Neuronal stem cell (in vitro differentiated cells): ENCODE measurements around the gene CYP27A1.

Experiments used
- DNase-seq: peaks from one replicate; pipeline ENCODE4 v3.0.0-alpha.2; 2013; ENCODE audit warnings: low spot score
- H2AFZ ChIP-seq: one replicate; pipeline ENCODE4 v1.6.1; 2013; ENCODE audit warnings: mild to moderate bottlenecking, low read length, inconsistent platforms
- H2AK5ac ChIP-seq: 2 replicates; pipeline ENCODE4 v1.6.1; 2013; ENCODE audit warnings: low read depth, mild to moderate bottlenecking, inconsistent platforms, low read length, moderate library complexity, mixed read lengths
- H2BK120ac ChIP-seq: 2 replicates; pipeline ENCODE4 v1.6.1; 2013; ENCODE audit warnings: low read depth, mild to moderate bottlenecking, inconsistent platforms, low read length, moderate library complexity, mixed read lengths
- H2BK12ac ChIP-seq: one replicate; pipeline ENCODE4 v1.6.1; 2013; ENCODE audit warnings: low read length, inconsistent platforms
- H2BK15ac ChIP-seq: 2 replicates; pipeline ENCODE4 v1.6.1; 2013; ENCODE audit warnings: mild to moderate bottlenecking, low read length, inconsistent platforms, mixed read lengths
- H2BK5ac ChIP-seq: one replicate; pipeline ENCODE4 v1.6.1; 2013; ENCODE audit warnings: inconsistent platforms, mild to moderate bottlenecking, low read length, moderate library complexity
- H3K14ac ChIP-seq: one replicate; pipeline ENCODE4 v1.6.1; 2013; ENCODE audit warnings: low read length, inconsistent platforms
- H3K18ac ChIP-seq: 2 replicates; pipeline ENCODE4 v1.6.1; 2013; ENCODE audit warnings: low read length, inconsistent platforms
- H3K23ac ChIP-seq: 2 replicates; pipeline ENCODE4 v1.6.1; 2013; ENCODE audit warnings: low read depth, mild to moderate bottlenecking, mixed read lengths, low read length, inconsistent platforms; ENCODE audit not compliant: poor library complexity
- H3K27ac ChIP-seq: replicated peaks from 3 replicates; pipeline ENCODE4 v1.5.1; 2013; ENCODE audit warnings: low read length, inconsistent platforms
- H3K27me3 ChIP-seq, 3 experiments: 2 replicates each; pipeline ENCODE4 v1.6.1; 2013; ENCODE audit warnings: low read length in 3 of 3, mild to moderate bottlenecking in 2 of 3, inconsistent platforms in 1 of 3, low read depth in 1 of 3, mixed read lengths in 1 of 3, moderate library complexity in 1 of 3; ENCODE audit not compliant: control insufficient read depth in 3 of 3, insufficient read depth in 3 of 3
- H3K36me3 ChIP-seq, 2 donors: replicated peaks in 1 of 2; 2 replicates each; pipeline ENCODE4 v1.6.1; 2013; ENCODE audit warnings: low read length in 2 of 2; ENCODE audit not compliant: control insufficient read depth in 2 of 2, insufficient read depth in 2 of 2
- H3K4ac ChIP-seq: 2 replicates; pipeline ENCODE4 v1.6.1; 2013; ENCODE audit warnings: inconsistent platforms, mild to moderate bottlenecking, low read length, moderate library complexity
- H3K4me1 ChIP-seq, 2 donors: 1 replicate in 1 of 2; 2 replicates in 1 of 2; pipeline ENCODE4 v1.6.1; 2013; ENCODE audit warnings: low read length in 2 of 2, low read depth in 1 of 2; ENCODE audit not compliant: control insufficient read depth in 2 of 2, insufficient read depth in 1 of 2
- H3K4me2 ChIP-seq: one replicate; pipeline ENCODE4 v1.6.1; 2013; ENCODE audit warnings: mild to moderate bottlenecking, low read length, inconsistent platforms; ENCODE audit not compliant: insufficient read depth, poor library complexity, severe bottlenecking
- H3K4me3 ChIP-seq, 2 donors: 2 replicates each; pipeline ENCODE4 v1.5.1; 2013; ENCODE audit warnings: low read length in 2 of 2, mild to moderate bottlenecking in 2 of 2, inconsistent platforms in 1 of 2, moderate library complexity in 1 of 2
- H3K79me1 ChIP-seq: one replicate; pipeline ENCODE4 v1.6.1; 2013; ENCODE audit warnings: low read depth, mild to moderate bottlenecking, inconsistent platforms, low read length, moderate library complexity
- H3K9ac ChIP-seq: one replicate; pipeline ENCODE4 v1.6.1; 2013; ENCODE audit warnings: mild to moderate bottlenecking, low read depth, low read length, inconsistent platforms; ENCODE audit not compliant: poor library complexity
- H3K9me3 ChIP-seq, 2 donors: replicated peaks in 1 of 2; 2 replicates each; pipeline versions ENCODE3 to v1.6.1; 2013; ENCODE audit warnings: low read length in 2 of 2, mild to moderate bottlenecking in 2 of 2, inconsistent platforms in 1 of 2, low read depth in 1 of 2, mixed read lengths in 1 of 2, moderate library complexity in 1 of 2; ENCODE audit not compliant: control insufficient read depth in 2 of 2, insufficient read depth in 1 of 2
- H4K8ac ChIP-seq: one replicate; pipeline ENCODE4 v1.6.1; 2013; ENCODE audit warnings: low read depth, mild to moderate bottlenecking, inconsistent platforms, low read length, moderate library complexity
- H4K91ac ChIP-seq: one replicate; pipeline ENCODE4 v1.6.1; 2013; ENCODE audit warnings: low read length, low read depth, mild to moderate bottlenecking, inconsistent platforms; ENCODE audit not compliant: poor library complexity
- WGBS, 2 donors: extraction: QIAGEN DNeasy Blood & Tissue Kit; methylation state at CpG; one replicate each; pipeline ENCODE4 v1.1.7; 2013; ENCODE audit warnings: missing lambda C conversion rate in 2 of 2, mixed read lengths in 1 of 2; ENCODE audit not compliant: insufficient read length in 2 of 2, insufficient replicate concordance in 1 of 2; ENCODE audit errors: extremely low coverage in 2 of 2; 5-methylcytosine and 5-hydroxymethylcytosine counted together

Gene CYP27A1

DNA sequence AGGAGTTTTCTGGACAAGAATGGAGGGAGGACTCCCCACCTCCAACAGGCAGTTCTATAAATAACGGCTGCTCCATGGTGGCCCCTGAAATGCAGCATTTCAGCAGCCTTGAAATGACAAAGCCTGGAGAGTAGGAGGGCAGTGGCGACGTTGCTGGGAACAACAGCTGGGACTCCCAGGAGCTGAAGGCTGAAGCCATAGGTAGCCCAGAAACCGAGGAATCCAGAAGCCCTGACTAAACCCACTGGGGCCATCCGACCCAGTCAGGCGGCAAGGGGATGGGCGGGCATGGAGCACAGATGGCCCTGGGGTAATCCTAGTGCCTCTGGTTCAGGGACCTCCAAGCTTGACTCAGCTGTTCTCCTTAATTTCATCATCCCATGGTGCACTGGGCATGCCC lies 40.7 kb downstream of the CYP27A1 start:
- Histone ChIP-seq H3K14ac (no peak overlapping the region), H3K4ac (no peak overlapping the region), H4K91ac (no peak overlapping the region), H3K27ac (no peak overlapping the region), H2AK5ac (no peak overlapping the region), H3K36me3 (no peaks in the 10 kb centered on the region), H3K4me3 (no peak overlapping the region), H3K27me3 (peaks cover 0 to 15% (median 0%) of the 10 kb centered on the region in 3 experiments), H2BK120ac (no peak overlapping the region), H2AFZ (no peak overlapping the region), H3K9ac (no peak overlapping the region), H4K8ac (no peak overlapping the region), H3K23ac (no peak overlapping the region), H3K18ac (no peak overlapping the region), H3K4me2 (no peak overlapping the region), H2BK15ac (no peak overlapping the region), H3K4me1 (no peaks in the 10 kb centered on the region), H2BK12ac (no peak overlapping the region), H2BK5ac (no peak overlapping the region), H3K79me1 (no peaks in the 10 kb centered on the region), H3K9me3 (no peaks in the 10 kb centered on the region)
- WGBS, 2 donors = no CpG with 5 or more reads among the region's 7 CpGs
- DNase-seq = no peak

DNA sequence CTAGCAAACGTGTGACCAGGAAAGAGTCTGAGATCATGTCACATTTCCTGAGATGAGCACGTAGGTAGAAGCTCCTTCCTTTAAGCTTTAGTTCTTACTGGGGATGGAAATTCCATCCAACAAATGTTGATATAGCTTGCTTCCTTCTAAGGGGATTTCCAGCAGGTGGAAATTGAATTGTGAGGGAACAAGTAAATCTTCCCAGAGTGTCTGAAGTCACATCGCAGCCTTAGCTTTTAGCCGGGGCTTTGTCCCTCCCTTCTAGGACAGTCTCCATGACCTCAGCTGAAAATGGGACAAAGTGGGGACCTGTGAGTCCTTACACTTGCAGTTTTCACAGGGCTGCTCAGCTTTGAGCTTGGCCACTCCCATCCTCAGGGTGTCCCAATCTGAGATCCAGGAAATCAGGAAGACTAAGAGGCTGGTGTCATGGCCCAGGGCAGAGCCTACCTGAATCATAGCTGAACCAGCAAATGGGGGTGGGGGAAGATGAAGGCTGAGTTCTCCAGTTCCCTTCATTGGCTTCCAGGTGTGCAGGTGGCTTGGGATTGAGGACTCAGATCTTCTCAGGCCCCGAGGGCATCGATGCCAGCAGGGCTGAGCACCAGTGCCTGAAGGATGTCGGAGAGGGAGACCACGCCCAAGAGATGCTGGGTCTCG lies 41.4 kb downstream of the CYP27A1 start:
- Histone ChIP-seq H4K91ac (no peak overlapping the region), H3K79me1 (no peaks in the 10 kb centered on the region), H2AK5ac (no peak overlapping the region), H2BK120ac (no peak overlapping the region), H3K4me1 (no peaks in the 10 kb centered on the region), H3K4ac (no peak overlapping the region), H3K9me3 (no peaks in the 10 kb centered on the region), H2AFZ (no peak overlapping the region), H2BK5ac (no peak overlapping the region), H3K4me2 (no peak overlapping the region), H3K18ac (no peak overlapping the region), H3K36me3 (no peaks in the 10 kb centered on the region), H3K9ac (no peak overlapping the region), H3K27me3 (peaks cover 0 to 18% (median 0%) of the 10 kb centered on the region in 3 experiments), H3K4me3 (no peak overlapping the region), H3K23ac (no peak overlapping the region), H3K27ac (no peak overlapping the region), H2BK12ac (no peak overlapping the region), H3K14ac (no peak overlapping the region), H4K8ac (no peak overlapping the region), H2BK15ac (no peak overlapping the region)
- WGBS, 2 donors = no CpG with 5 or more reads among the region's 9 CpGs
- no peak for DNase-seq

DNA sequence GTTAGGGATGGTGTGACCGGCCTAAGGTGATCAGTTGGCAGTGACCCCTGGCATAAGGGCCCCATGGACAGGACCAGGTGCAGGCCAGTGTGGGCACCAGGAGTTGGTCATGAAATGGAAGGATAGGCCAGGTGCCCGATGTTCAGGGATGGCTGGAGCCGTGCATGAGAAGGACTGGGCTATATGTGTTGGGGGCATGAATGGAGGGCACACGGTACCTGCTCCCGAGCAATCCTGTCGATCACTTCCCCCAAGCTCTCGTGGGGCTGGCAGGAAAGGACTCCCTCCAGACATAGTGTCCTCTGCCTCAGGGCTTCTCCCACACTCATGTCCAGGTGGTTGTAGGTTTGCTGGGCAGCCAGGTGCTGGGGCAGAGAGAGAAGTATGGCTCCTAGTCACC lies 42.1 kb downstream of the CYP27A1 start:
- no peak overlapping the region for H2AK5ac ChIP-seq
- H2BK12ac ChIP-seq = no peak overlapping the region
- H2BK15ac ChIP-seq = no peak overlapping the region
- no peak overlapping the region for H4K8ac ChIP-seq
- WGBS, 2 donors = no CpG with 5 or more reads among the region's 7 CpGs
- H3K14ac ChIP-seq = peak overlapping the region; percentile 75
- H3K27ac ChIP-seq = no peak overlapping the region
- no peak overlapping the region for H3K4me2 ChIP-seq
- H3K36me3 ChIP-seq = no peaks in the 10 kb centered on the region
- H3K9me3 ChIP-seq = no peaks in the 10 kb centered on the region
- H3K4me1 ChIP-seq = no peaks in the 10 kb centered on the region
- DNase-seq = no peak
- no peak overlapping the region for H4K91ac ChIP-seq
- no peak overlapping the region for H2AFZ ChIP-seq
- peak overlapping the region; percentile 25 for H3K18ac ChIP-seq
- H3K23ac ChIP-seq = peak overlapping the region; percentile 49
- no peak overlapping the region for H2BK120ac ChIP-seq
- peaks cover 0 to 22% (median 0%) of the 10 kb centered on the region in 3 experiments for H3K27me3 ChIP-seq
- no peaks in the 10 kb centered on the region for H3K79me1 ChIP-seq
- H3K9ac ChIP-seq = peak overlapping the region; percentile 50
- no peak overlapping the region for H2BK5ac ChIP-seq
- no peak overlapping the region for H3K4ac ChIP-seq
- H3K4me3 ChIP-seq = no peak overlapping the region

DNA sequence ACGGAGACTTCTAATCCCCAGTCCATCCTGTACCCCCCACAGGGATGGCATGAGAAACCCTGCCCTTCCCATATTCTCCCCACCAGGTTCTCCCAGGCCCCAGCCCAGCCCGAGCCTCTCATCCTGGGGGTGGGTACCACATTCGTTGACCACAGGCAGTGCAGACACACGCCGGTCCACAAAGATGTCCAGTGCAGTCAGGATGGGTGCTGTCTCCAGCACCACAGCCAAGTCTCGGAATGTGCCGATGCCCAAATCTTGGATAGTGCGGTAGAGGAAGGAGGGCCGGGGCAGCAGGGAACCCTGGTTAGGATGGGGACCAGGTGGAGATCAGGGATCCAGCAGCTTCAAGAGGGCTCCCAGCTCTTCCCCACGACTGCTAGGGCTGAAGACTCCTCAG lies 44.8 kb downstream of the CYP27A1 start:
- H3K4me1 ChIP-seq = peaks cover 0 to 3% of the 10 kb centered on the region in 2 donors
- H4K8ac ChIP-seq = no peak overlapping the region
- no peak overlapping the region for H2BK120ac ChIP-seq
- H3K4ac ChIP-seq = no peak overlapping the region
- no peak overlapping the region for H2BK12ac ChIP-seq
- no peak overlapping the region for H2BK5ac ChIP-seq
- H3K4me2 ChIP-seq = no peak overlapping the region
- no peak overlapping the region for H2AK5ac ChIP-seq
- no peak overlapping the region for H3K27ac ChIP-seq
- H3K18ac ChIP-seq = no peak overlapping the region
- peaks cover 0 to 31% (median 0%) of the 10 kb centered on the region in 3 experiments for H3K27me3 ChIP-seq
- no peak overlapping the region for H2AFZ ChIP-seq
- no peaks in the 10 kb centered on the region for H3K79me1 ChIP-seq
- no peaks in the 10 kb centered on the region for H3K9me3 ChIP-seq
- DNase-seq = no peak
- H2BK15ac ChIP-seq = no peak overlapping the region
- WGBS, 2 donors = no CpG with 5 or more reads among the region's 10 CpGs
- H3K4me3 ChIP-seq = peak overlapping the region in 1 of 2 donors; percentile 19
- H3K36me3 ChIP-seq = no peaks in the 10 kb centered on the region
- H4K91ac ChIP-seq = no peak overlapping the region
- H3K14ac ChIP-seq = no peak overlapping the region
- H3K23ac ChIP-seq = no peak overlapping the region
- no peak overlapping the region for H3K9ac ChIP-seq
